Fibroblast of skin of right biceps (primary cell): ENCODE measurements around the gene DMBX1.

ENCODE experiments used
- DNase-seq: peaks from one replicate; pipeline ENCODE4 v3.0.0-alpha.2; 2013

DMBX1 gene

GRCh38 chr1:46461017-46461808 is 28.4 kb upstream of the DMBX1 start:
- no peak for DNase-seq

- peak; percentile 24 for DNase-seq
These were observed 27.7 kb upstream of the DMBX1 start for GRCh38 chr1:46461809-46462448.

GRCh38 chr1:46464013-46464548 is 25.6 kb upstream of the DMBX1 start:
- DNase-seq: no peak

GRCh38 chr1:46464915-46465314 is 24.7 kb upstream of the DMBX1 start:
- no peak for DNase-seq

GRCh38 chr1:46465981-46466476 is 23.6 kb upstream of the DMBX1 start:
- no peak for DNase-seq

- peak; percentile 21 for DNase-seq
These were observed 23.0 kb upstream of the DMBX1 start for GRCh38 chr1:46466477-46467182.

GRCh38 chr1:46467183-46467504 is 22.5 kb upstream of the DMBX1 start:
- DNase-seq: no peak

GRCh38 chr1:46469881-46470280 is 19.8 kb upstream of the DMBX1 start:
- no peak for DNase-seq

- no peak for DNase-seq
These were observed 17.7 kb upstream of the DMBX1 start for GRCh38 chr1:46471848-46472492.

GRCh38 chr1:46472498-46473181 is 17.0 kb upstream of the DMBX1 start:
- DNase-seq: no peak

- no peak for DNase-seq
These were observed 15.6 kb upstream of the DMBX1 start for GRCh38 chr1:46473991-46474390.

- DNase-seq: no peak
These were observed 15.1 kb upstream of the DMBX1 start for GRCh38 chr1:46474570-46474969.

- no peak for DNase-seq
These were observed 13.0 kb upstream of the DMBX1 start for GRCh38 chr1:46476673-46477072.

- DNase-seq: peak; percentile 61
These were observed 12.3 kb upstream of the DMBX1 start for GRCh38 chr1:46477153-46477929.

GRCh38 chr1:46478721-46479485 is 10.7 kb upstream of the DMBX1 start:
- DNase-seq: no peak

- DNase-seq: no peak
These were observed 9.8 kb upstream of the DMBX1 start for GRCh38 chr1:46479744-46480350.

- DNase-seq: no peak
These were observed 8.5 kb upstream of the DMBX1 start for GRCh38 chr1:46480959-46481646.

- no peak for DNase-seq
These were observed 7.7 kb upstream of the DMBX1 start for GRCh38 chr1:46481961-46482360.

GRCh38 chr1:46483589-46483988 is 6.0 kb upstream of the DMBX1 start:
- DNase-seq: no peak
